GM18526 (cell line): Measurements from ENCODE around the gene PRTFDC1.

Experiments
- POLR2A ChIP-seq: IDR thresholded peaks from 3 replicates; pipeline ENCODE4 v1.6.1; 2011; ENCODE audit not compliant: insufficient read length; ENCODE audit errors: extremely low read depth

The PRTFDC1 gene

DNA sequence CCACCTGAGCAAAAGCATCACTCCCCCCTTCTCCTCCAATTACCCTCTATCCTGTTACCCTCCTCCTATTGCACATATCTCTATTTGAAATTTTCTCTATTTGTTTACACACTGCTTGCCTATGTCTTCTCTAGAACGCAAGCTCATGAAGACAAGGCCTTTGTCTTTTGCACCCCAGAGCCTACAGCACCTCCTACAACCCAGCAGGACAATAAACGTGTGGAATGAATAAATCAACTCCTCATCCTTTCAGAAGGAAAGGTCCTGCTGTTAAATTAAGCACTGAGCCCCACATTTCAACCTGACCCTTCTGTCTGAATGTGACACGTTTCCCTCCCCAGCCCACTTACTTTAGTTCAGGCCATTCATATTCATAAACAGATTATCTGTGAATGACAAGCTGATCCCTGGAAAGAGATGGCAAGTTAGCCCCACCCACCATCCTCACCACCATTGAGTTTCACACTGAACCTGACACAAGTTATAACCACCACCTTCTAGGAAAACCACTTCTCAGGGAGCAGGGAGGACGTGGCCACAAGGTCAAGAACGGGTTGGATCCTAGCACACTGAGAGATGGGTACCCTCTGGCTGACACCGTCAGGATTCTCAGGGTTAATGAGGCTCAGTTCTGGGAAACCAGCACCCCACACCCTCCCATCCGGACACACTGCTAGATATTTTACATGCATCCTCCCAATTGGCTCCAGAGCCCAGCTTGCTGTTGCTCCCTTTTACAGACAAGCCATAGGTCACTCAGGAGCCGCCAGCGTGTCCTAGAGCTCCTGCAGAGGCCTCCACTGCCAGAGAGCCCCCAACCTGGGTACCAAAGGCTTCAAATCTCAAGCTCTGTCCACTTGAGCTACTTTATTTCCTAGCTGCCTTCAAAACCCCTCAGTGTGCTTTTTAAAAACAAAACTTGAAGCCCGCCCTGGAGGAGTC, 934 bp downstream of the PRTFDC1 start:
- TF ChIP-seq POLR2A: no peak

DNA sequence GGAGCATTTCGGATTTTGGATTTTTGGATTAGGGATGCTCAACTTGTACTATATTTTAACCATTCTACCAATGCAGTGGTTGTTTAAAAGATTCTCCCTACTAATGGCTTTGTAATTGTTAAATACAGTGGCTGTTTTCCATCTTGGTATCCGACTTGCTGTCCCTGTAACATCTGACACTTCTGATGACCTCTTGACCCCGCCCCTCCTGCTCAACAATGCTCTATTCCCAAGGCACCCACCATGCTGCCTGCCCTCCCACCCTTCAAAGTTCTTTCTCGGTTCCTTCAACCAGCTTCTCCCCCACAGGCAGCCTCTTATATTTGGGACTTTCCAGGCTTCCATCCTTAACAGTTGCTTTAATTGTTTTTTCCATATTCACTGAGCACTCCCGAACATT, 2.0 kb downstream of the PRTFDC1 start:
- no peak for TF ChIP-seq POLR2A

DNA sequence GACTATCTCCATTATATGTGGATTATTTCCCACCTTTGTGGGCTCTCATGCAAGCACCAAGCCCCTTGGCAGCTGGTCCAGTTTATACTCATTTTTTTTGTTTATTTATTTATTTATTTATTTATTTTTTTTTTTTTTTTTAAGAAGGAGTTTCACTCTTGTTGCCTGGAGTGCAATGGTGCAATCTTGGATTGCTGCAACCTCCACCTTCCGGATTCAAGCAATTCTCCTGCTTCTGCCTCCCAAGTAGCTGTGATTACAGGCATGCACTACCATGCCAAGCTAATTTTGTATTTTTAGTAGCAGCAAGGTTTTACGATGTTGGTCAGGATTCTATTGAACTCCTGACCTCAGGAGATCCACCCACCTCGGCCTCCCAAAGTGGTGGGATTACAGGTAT, 2.8 kb downstream of the PRTFDC1 start:
- no peak for TF ChIP-seq POLR2A

DNA sequence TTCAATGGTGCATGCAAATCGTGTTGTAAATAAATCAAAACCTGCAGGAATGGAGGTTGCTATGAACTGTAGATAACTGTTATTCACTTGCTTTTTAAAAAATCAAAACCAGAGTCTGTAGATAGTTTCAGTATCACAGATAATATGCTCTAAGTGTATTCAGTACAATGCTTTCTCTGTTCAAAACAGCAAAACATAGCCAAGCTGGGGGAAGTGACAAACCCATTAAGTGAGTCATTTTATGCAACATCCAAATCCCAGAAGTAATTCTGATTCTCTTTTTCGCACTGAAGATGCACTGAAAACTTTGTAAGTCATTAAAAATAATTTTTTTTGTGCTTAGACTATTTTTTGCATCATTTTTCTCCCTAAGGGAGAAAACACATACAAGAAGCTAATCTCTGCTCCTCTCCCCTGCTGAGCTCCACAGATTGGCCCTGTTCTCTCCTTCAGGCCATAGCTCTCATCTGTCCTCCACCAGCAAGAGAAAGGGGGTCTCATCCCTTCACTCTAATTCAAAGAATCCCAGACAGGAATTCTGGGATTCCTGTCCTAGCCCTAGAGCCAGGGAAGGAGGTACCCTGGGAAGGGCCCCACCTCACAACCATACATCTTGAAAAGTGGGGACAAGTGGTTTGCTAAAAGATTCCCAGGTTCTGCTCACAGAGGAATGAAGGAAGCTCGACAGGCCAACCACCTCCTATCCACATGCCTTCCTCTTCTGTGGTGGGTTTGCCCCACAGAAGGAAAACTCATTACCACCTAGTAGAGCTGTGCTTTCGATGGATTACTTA, 4.9 kb downstream of the PRTFDC1 start:
- no peak for TF ChIP-seq POLR2A

DNA sequence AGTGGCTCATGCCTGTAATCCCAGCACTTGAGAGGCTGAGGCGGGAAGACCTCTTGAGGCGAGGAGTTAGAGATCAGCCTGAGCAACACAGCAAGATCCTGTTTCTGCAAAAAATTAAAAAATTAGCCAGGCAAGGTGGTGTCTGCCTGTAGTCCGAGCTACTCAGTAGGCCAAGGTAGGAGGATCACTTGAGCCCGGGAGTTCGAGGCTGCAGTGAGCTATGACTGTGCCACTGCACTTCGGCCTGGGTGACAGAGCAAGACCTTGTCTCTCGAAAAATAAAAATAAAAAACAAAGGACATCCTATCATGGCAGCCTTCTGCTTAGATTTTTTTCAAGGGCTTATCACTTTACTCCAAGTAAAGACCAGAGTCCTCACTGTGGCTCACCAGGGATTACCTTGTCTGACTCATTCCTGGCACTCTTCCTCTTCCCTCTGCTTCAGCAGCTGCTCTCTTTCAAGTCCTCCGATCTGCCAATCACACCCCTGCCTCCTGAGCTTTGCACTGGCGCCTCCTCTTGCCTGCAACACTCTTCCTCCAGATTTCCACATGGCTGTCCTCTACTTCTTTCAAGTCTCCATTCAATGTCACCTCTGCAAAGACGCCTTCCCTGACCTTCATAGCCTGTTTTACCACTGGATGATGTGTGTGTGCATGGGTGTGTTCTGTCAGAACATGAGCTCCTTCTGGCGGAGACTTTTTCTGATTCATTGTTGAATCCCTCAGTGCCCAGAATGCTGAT, 7.7 kb downstream of the PRTFDC1 start:
- no peak for TF ChIP-seq POLR2A

DNA sequence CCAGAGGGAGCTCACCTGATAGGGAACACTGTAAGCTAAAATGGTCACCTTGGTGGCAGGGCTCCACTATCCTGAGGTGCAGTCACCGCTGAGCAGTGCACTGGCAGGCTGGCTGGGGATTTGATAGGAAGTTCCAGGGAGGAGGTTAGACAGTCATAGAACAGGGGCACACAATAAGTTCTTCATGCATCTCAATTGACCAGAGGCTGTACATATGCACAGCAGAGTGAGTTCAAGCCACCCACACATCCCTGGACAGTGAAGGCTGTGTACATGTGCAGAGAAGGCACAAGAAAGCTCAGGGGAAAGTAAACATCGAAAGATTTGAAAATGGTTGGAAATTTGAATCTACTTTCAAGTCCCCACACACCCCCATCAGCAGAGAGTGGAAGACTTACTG, 13.9 kb downstream of the PRTFDC1 start:
- no peak for TF ChIP-seq POLR2A

DNA sequence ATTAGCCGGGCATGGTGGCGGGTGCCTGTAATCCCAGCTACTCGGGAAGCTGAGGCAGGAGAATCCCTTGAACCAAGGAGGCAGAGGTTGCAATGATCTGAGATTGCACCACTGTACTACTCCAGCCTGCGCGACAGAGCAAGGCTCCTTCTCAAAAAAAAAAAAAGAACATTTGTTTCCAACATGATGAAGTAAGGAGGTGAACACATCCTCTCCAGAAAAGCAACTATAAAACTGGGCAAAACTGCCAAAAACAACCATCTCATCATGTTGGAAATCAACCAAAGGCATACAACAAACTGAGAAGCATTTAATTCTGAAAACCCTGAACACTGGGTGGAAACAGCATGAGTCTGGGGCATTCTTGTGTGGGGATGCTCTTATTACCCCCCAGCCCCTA, 14.3 kb downstream of the PRTFDC1 start:
- no peak for TF ChIP-seq POLR2A

DNA sequence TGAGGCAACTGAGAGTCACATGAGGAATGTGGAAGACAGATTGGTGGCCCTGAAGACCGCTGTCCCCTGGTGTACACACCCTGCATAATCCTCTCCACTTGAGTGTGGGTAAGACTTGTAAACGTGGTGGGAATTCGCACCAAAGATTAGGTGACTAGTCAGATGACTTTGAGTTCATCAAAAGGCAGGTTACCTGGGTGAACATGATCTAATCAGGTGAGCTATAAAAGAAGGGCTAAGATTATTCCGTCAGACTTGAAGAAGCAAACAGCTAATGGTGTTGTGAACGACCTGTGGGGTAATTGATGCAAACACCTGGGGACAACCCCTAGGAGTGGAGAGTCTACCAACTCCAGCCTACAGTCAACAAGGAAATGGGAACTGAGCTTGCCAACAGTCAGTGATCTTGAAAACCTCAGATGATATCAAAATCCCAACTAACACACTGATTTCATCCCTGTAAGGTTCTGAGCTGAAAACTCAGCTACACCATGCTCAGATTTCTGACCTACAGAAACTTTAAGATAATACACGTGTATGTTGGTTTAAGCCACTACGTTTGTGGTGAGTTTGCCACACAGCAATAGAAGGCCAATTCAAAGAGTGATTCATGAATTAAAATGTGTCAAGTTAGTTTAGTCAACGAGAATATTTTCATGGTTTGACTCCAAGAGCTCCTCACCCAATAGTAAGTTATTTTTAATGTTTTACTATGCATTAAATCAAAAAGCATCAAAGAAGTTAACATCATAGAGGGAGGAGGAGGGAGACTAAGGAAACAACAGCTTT, 16.7 kb downstream of the PRTFDC1 start:
- TF ChIP-seq POLR2A: no peak

DNA sequence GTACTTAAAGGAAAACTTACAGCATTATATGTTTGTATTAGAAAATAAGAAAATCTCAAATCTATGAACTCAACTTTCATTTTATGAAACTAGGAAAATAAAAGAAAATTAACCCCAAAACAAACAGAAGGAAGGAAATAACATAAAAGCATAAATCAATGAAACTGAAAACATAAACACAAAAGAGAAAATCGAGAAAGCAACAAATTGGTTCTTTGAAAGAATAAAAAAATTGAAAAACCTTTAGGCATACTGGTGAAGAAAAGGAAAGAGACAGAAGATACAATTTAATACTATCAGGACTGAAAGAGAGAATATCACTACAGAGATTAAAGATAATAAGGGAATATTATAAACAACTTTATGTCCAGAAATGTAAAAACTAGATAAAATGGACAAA, 21.2 kb downstream of the PRTFDC1 start:
- no peak for TF ChIP-seq POLR2A

DNA sequence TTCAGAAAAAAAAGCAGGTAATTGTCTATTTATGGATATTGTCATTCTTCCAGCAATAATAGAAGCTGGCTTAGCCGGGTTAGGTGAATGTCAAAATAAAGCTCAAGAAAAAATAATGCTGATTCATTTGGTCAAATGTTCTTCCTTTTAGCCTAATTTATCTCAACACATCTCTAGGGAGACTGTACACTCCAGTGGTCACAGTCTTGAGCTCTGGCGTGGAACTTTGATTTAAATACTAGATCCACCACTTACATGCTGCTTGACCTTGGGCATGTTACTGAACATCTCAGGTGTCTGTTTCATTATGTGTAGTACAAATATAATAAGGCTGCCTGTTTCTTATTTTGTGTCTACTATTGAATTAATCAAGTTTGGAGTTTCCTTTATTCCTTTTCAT, 22.0 kb downstream of the PRTFDC1 start:
- no peak for TF ChIP-seq POLR2A

DNA sequence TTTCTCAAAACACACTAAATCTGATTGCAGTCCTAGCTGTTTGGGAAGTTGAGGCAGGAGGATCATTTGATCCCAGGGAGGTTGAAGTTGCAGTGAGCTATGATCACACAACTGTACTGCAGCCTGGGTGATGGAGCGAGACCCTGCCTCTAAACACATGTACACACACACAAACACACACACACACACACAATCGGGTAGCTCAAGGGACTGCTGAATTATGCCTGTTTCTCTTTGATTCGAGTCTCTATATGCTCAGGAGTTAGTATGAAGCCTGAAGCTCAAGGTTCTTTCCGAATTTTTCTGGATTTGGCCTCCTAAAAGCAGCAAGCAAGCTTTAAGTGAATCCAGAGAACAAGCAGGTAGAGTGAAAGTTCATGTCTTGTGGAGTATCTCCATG, 22.5 kb downstream of the PRTFDC1 start:
- TF ChIP-seq POLR2A: no peak

DNA sequence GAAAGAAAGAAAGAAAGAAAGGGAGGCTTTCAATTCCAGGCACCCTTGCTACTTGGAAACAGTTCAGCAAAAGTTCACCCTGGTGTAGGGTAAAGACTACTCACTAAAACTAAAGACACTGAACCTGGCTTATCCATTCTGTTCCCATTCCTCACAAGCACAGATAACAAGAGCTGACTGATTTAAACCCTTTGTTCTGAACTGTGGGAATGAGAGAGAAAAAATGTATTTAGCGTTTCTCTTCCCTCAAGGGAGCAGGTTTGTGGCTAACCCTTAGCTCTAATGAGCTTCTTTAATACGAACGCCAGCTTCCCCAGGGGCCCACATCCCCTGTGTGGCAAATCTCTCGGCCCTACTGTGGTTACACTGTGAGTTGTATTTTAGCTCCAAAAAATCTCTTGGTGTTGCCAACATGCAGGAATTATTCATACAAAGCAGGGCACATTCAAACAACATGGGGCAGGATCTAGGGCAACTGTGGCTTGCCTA, 23.3 kb downstream of the PRTFDC1 start:
- TF ChIP-seq POLR2A: no peak

DNA sequence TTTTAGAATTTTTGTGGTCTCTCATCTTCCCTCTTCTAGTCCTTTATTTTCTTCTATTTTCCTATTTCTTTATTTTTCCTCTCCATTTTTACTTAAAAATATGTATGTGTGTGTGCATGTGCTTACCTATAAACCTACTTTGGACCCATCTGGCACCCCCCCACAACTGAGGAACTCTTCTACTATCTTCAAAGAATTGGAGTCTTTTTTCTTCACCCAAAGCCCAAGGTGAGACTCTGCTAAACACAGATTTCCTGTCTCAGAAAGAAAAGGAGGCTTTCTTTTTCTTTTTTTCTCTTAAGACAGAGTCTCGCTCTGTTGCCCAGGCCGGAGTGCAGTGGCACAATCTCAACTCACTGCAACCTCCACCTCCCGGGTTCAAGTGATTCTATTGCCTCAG, 24.2 kb downstream of the PRTFDC1 start:
- no peak for TF ChIP-seq POLR2A

DNA sequence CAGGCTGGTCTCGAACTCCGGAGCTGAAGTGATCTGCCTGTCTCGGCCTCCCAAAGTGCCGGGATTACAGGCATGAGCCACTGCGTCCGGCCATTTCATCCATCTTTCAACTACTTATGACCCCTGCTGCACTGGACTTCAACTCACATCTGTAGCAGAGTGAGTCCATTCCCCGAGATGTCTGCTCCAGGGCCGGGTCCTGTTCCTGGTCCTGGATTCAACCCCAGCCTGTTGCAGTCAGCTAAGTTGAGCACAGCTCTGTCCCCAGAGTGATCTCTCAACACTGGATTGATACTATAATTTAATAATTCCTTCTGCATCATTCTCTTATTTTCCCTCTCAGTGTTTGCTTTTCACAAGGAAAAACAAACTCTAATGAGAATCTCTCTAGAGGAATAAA, 25.8 kb downstream of the PRTFDC1 start:
- no peak for TF ChIP-seq POLR2A

DNA sequence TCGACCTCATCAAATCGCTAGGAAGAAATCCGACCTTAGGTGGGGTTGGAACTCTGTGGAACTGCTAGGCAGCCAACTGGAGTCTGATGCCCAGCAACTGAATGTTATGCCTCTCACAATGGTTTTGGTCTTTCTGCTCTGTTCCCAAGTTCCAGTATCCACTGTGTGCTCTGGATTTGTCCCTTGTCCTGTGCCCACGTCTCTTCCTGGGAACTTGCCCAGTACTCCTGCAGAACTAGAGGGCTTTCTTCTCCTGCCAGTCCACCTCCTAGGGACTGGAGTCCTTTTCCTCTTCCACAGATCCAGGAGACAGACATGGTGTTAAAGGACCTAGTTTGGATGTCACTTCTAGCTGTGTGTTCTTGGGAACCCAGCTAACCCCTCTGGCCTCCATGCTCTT, 26.6 kb downstream of the PRTFDC1 start:
- no peak for TF ChIP-seq POLR2A
